DMS114 treated with DMSO at 0.1 percent for 48 hours (cell line): ENCODE data around the gene CYB5R4.

ENCODE experiments used
- DNase-seq: peaks from one replicate; lab custom pipeline; 2025; ENCODE audit not compliant: unreplicated experiment; lab: John Stamatoyannopoulos, UW

CYB5R4 gene

GRCh38 chr6:83976871-83977270, 117.4 kb downstream of the CYB5R4 start:
- no peak for DNase-seq

GRCh38 chr6:83978324-83978734, 118.8 kb downstream of the CYB5R4 start:
- no peak for DNase-seq

DNA sequence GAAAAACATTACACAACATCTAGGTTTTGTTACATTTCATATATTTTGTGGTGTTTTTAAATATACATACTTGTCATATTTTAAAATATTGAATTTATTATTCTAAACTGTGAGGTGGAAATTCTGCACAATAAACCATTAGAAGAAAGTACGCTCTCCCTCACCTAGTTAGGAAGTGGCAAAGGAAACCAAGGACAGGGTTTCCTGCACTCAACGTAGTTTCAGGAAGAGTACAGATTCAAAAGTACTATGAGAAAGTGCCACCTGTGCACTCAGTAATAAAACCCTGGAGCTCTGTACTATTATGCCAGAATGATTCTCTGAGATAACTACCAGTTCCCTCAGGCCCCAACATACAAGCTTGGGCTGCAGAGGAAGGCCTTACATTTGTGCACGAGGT, 119.5 kb downstream of the CYB5R4 start:
- DNase-seq = no peak

DNA sequence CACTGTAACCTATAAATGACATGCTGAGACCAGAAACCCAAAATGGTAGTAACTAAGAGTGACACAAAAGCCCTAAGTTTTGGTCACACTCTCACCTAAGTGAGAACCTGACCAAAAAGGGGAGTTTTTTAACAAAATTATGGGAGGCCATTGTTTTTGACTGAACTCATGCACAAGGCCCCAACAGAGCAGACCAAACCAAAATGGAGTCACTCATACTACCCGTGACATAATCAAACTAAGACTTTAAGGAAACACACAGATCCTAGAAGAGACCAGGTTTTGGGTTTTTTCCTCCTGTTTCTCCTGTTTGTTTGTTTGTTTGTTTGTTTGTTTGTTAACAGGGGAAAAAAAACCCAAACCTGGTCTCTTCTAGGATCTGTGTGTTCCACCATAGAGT, 124.9 kb downstream of the CYB5R4 start:
- no peak for DNase-seq

DNA sequence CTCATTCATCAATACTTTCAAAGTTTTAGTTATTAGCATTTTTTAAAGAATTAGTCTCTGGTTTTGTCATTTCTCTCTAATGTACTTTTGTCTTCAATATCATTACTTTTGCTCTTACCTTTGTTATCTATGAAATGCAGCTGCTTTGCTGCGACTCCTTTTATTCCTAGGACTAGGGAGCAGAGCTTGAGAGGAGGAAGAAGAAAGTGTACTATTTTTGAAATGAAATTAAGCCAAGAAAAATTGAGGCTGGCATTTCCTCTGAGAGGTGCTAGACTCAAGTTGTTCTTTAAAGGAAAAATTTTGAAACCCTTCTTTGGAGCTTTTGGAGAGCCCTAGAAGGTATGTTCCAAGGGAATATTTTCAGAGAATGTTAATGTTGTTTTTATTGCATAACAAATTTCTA, 125.8 kb downstream of the CYB5R4 start:
- DNase-seq = no peak

DNA sequence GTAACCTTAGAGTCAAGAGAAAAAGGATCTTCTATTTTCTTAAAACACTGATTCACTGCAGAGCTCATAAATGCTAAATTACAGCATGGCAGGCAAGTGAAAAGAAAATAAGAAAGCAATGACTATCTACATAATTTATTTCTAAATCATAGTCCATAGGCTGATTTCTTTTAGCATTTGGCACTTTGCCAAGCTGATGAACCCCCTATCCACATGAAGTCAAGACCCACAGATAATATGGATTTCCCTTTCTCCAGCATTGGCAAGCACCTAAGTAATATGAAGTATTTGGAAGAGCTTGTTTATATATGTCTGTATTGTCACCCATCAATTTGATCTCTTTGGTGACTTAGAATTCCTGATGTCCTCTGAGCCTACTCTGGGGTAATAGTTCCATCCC, 126.2 kb downstream of the CYB5R4 start:
- no peak for DNase-seq

- no peak for DNase-seq
These were observed 138.6 kb downstream of the CYB5R4 start for GRCh38 chr6:83998021-83998584.

GRCh38 chr6:84001119-84001518, 141.6 kb downstream of the CYB5R4 start:
- no peak for DNase-seq

DNA sequence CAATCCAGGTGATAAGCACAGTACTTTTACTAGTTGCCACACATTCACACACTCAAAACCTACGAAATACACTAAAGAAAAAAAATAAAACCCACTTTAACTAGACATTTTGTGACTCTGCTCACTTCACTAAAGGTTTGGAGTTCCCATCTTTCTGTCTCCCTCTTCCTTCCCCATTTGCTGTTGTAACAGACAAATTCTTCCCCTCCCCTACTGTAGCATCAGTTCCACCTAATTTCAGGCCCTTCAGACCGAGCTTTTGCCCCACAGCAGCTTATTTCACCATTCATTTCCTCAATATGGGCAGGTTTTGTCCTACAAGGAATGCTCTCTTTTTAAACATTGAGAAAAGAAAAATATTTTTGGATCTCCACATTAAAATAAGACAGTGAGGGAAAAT, 142.7 kb downstream of the CYB5R4 start:
- no peak for DNase-seq

- DNase-seq = no peak
These were observed 143.6 kb downstream of the CYB5R4 start for GRCh38 chr6:84003131-84003530.

- DNase-seq = no peak
These were observed 144.2 kb downstream of the CYB5R4 start for GRCh38 chr6:84003654-84004053.

DNA sequence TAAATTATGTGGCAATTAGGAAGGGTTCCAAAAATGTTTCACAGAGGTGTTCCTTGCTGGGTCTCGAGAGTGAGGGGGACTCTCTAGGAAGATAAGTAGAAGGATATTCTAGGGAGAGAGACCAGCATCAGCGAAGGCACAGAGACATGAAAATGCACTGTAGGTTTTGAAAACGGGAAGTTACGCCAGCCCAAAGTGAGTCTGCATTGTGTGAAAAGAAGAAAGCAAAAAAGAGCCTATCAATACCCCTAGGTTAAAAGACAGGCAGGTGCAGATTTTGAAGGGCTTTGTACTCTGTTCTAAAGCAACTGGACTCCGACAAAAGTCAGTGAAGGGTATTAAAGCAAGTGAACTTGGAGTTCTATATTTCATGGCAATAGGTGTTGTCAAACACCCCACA, 148.4 kb downstream of the CYB5R4 start:
- DNase-seq = no peak

DNA sequence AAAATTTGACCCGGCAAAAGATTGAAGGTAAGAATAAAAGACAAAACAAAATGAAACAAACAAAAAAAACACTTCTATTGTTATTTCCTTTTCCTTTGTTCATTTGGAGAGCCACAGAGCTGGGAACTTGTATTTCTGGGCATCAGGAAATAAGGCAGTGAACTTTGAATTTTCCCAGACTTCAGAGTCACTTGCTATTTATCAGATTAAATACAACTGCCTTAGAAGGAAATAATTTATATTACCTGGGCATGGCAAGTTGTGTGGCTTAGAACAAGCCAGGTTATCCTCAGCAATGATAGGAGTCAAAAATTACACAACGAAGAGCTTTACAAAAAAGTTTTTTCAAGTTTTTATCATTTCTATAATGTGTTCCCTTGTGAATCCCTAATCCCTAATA, 153.9 kb downstream of the CYB5R4 start:
- no peak for DNase-seq

DNA sequence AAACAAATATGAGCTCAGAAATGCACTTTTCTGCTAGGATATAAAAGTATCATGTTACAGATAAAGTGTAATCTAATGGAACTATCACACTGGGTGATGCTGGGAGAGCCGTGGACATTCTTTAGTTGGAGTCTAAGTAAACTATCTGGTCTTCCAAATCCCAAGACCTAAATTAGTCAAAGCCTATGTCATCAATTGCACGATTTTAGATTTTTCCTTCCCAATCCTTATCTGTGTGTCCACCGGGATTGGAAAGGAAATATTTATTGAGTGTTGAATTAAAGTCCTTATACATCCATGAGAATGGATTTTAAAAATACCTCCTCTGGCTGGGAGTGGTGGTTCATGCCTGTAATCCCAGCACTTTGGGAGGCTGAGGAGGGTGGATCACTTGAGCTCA, 154.4 kb downstream of the CYB5R4 start:
- DNase-seq = no peak

- no peak for DNase-seq
These were observed 156.5 kb downstream of the CYB5R4 start for GRCh38 chr6:84016029-84016428.
